Brain microvascular endothelial cell (primary cell): ENCODE measurements around the gene SLC25A17.
"Not testable (repeated sequence)": the region's sequence is repeated elsewhere in the genome, so short reads cannot be mapped to it uniquely, and the experiment has no call there.

Experiments
- DNase-seq: peaks from one replicate; pipeline ENCODE4 v3.0.0-alpha.2; 2020
- H3K27ac ChIP-seq: fragments of 250-450 bp; sonication (Bioruptor Pico); 2 replicates; pipeline ENCODE4 v1.5.1; 2020; ENCODE audit warnings: mild to moderate bottlenecking, moderate library complexity
- H3K27me3 ChIP-seq: fragments of 250-450 bp; sonication (Bioruptor Pico); replicated peaks from 2 replicates; pipeline ENCODE4 v1.5.1; 2020; ENCODE audit warnings: mild to moderate bottlenecking
- H3K36me3 ChIP-seq: fragments of 250-450 bp; sonication (Bioruptor Pico); replicated peaks from 2 replicates; pipeline ENCODE4 v1.5.1; 2020; ENCODE audit warnings: mild to moderate bottlenecking
- H3K4me3 ChIP-seq: 2 replicates; pipeline ENCODE4 v1.5.1; 2011; ENCODE audit warnings: low read depth, mild to moderate bottlenecking, control low read depth, low read length, moderate library complexity
- CTCF ChIP-seq: IDR thresholded peaks from 2 replicates; pipeline ENCODE4 v1.5.1; 2011; ENCODE audit warnings: low read depth, mild to moderate bottlenecking, moderate library complexity, low read length, control low read depth, inconsistent platforms; ENCODE audit errors: missing control alignments
- in situ Hi-C: cut with HindIII; loops from 2 replicates; pipeline ENCODE4 v1.10.0; 2017; ENCODE audit warnings: low sequenced_read_pairs, low pct_ligation_motif_present

SLC25A17 gene

GRCh38 chr22:40844951-40845350, 25.8 kb upstream of the SLC25A17 start:
- DNase-seq: no peak
- Histone ChIP-seq H3K27ac (no peak overlapping the region), H3K36me3 (peaks cover 48% of the 10 kb centered on the region), H3K4me3 (no peak overlapping the region), H3K27me3 (no peaks in the 10 kb centered on the region)
- no peak for TF ChIP-seq CTCF
- in situ Hi-C loops: no loop called here

- Histone ChIP-seq H3K27me3 (no peaks in the 10 kb centered on the region), H3K27ac (no peak overlapping the region), H3K4me3 (no peak overlapping the region), H3K36me3 (peaks cover 60% of the 10 kb centered on the region)
- TF ChIP-seq CTCF: no peak
- DNase-seq: no peak
- in situ Hi-C loops: no loop called here
Observed at GRCh38 chr22:40838486-40838885, 19.3 kb upstream of the SLC25A17 start.

- in situ Hi-C loops: no loop called here
- TF ChIP-seq CTCF: no peak
- Histone ChIP-seq H3K27ac (no peak overlapping the region), H3K27me3 (no peaks in the 10 kb centered on the region), H3K4me3 (no peak overlapping the region), H3K36me3 (peaks cover 74% of the 10 kb centered on the region)
- no peak for DNase-seq
Observed at GRCh38 chr22:40834619-40835018, 15.5 kb upstream of the SLC25A17 start.

GRCh38 chr22:40829131-40829530, 10.0 kb upstream of the SLC25A17 start:
- H3K27me3 ChIP-seq: no peaks in the 10 kb centered on the region
- H3K36me3 ChIP-seq: peaks cover 57% of the 10 kb centered on the region
- no peak overlapping the region for H3K4me3 ChIP-seq
- no peak overlapping the region for H3K27ac ChIP-seq
- in situ Hi-C loops: no loop called here
- no peak for TF ChIP-seq CTCF
- DNase-seq: no peak

GRCh38 chr22:40826984-40827741, 8.0 kb upstream of the SLC25A17 start:
- Histone ChIP-seq H3K27ac (no peak overlapping the region), H3K4me3 (no peak overlapping the region), H3K27me3 (no peaks in the 10 kb centered on the region), H3K36me3 (peaks cover 53% of the 10 kb centered on the region)
- in situ Hi-C loops: no loop called here
- no peak for DNase-seq
- TF ChIP-seq CTCF: no peak

- in situ Hi-C loops, H3K27me3 ChIP-seq, H3K27ac ChIP-seq, H3K4me3 ChIP-seq, DNase-seq: not testable (repeated sequence)
- H3K36me3 ChIP-seq: peaks cover 46% of the 10 kb centered on the region
Observed at GRCh38 chr22:40826292-40826691, 7.1 kb upstream of the SLC25A17 start.
